GM19372 (cell line): Measurements from ENCODE around the gene SYCN.

ENCODE experiments used
- ATAC-seq: cut with Tn5 transposase; IDR thresholded peaks from one replicate; pipeline ENCODE4 v1.9.1; 2021; ENCODE audit warnings: mild to moderate bottlenecking, low read depth, moderate library complexity; ENCODE audit not compliant: unreplicated experiment

Gene SYCN

GRCh38 chr19:39196320-39196719 lies 7.7 kb downstream of the SYCN start:
- no peak for ATAC-seq

GRCh38 chr19:39195755-39196154 lies 8.3 kb downstream of the SYCN start:
- no peak for ATAC-seq

- no peak for ATAC-seq
Measured at GRCh38 chr19:39194832-39195542, 9.1 kb downstream of the SYCN start.

GRCh38 chr19:39193803-39194202 lies 10.3 kb downstream of the SYCN start:
- ATAC-seq: no peak

GRCh38 chr19:39192846-39193245 lies 11.2 kb downstream of the SYCN start:
- ATAC-seq: no peak

GRCh38 chr19:39190768-39191167 lies 13.3 kb downstream of the SYCN start:
- ATAC-seq: no peak

- ATAC-seq: no peak
Measured at GRCh38 chr19:39188960-39189359, 15.1 kb downstream of the SYCN start.

GRCh38 chr19:39187552-39187943 lies 16.5 kb downstream of the SYCN start:
- ATAC-seq: no peak

GRCh38 chr19:39186391-39186790 lies 17.7 kb downstream of the SYCN start:
- ATAC-seq: no peak

- ATAC-seq: no peak
Measured at GRCh38 chr19:39183104-39183503, 21.0 kb downstream of the SYCN start.

- ATAC-seq: no peak
Measured at GRCh38 chr19:39182174-39182505, 21.9 kb downstream of the SYCN start.

- no peak for ATAC-seq
Measured at GRCh38 chr19:39181500-39182173, 22.4 kb downstream of the SYCN start.

- ATAC-seq: no peak
Measured at GRCh38 chr19:39180749-39181148, 23.3 kb downstream of the SYCN start.

GRCh38 chr19:39179754-39180153 lies 24.3 kb downstream of the SYCN start:
- ATAC-seq: no peak

GRCh38 chr19:39178296-39179006 lies 25.6 kb downstream of the SYCN start:
- no peak for ATAC-seq

GRCh38 chr19:39177736-39178135 lies 26.3 kb downstream of the SYCN start:
- no peak for ATAC-seq

- no peak for ATAC-seq
Measured at GRCh38 chr19:39177110-39177699, 26.9 kb downstream of the SYCN start.

GRCh38 chr19:39175564-39175963 lies 28.5 kb downstream of the SYCN start:
- no peak for ATAC-seq

- no peak for ATAC-seq
Measured at GRCh38 chr19:39174558-39175544, 29.2 kb downstream of the SYCN start.

- no peak for ATAC-seq
Measured at GRCh38 chr19:39174142-39174541, 29.9 kb downstream of the SYCN start.
